WTC11 (cell line): ENCODE measurements around the gene SPDEF. TPM values are rescaled to one million over a fixed set of nuclear protein-coding genes. Genes with fewer than 3 reads are reported as not detected.

Source experiments
- ATAC-seq: fragments of 200-7000 bp; cut with Tn5 transposase; 2 replicates; pipeline ENCODE4 v1.10.0; 2021; ENCODE audit warnings: mild to moderate bottlenecking, moderate library complexity
- CTCF ChIA-PET: fragments of 300-600 bp; sonication (Branson Sonifier 250); formaldehyde crosslinking; loops from one replicate; lab custom pipeline; 2021; ENCODE audit warnings: antibody characterized with exemption; lab: Charles Lee
- POLR2A ChIA-PET: fragments of 350-600 bp; sonication (Branson Sonifier 250); formaldehyde crosslinking; loops from one replicate; lab custom pipeline; 2021; ENCODE audit warnings: antibody characterized with exemption; lab: Charles Lee
- DNase-seq: peaks from one replicate; pipeline ENCODE4 v3.0.0; 2021; ENCODE audit warnings: low spot score
- H3K27ac Mint-ChIP-seq: 2 replicates; pipeline ENCODE4 v1.8.0; 2021; ENCODE audit warnings: mixed read lengths
- H3K27me3 Mint-ChIP-seq: 2 replicates; pipeline ENCODE4 v1.8.0; 2021; ENCODE audit warnings: low read depth, mild to moderate bottlenecking, moderate library complexity, mixed read lengths
- H3K36me3 Mint-ChIP-seq: 2 replicates; pipeline ENCODE4 v1.8.0; 2021; ENCODE audit warnings: mixed read lengths
- H3K4me1 Mint-ChIP-seq: 2 replicates; pipeline ENCODE4 v1.8.0; 2022; ENCODE audit warnings: mixed read lengths
- H3K4me3 Mint-ChIP-seq: 2 replicates; pipeline ENCODE4 v1.8.0; 2021; ENCODE audit warnings: mild to moderate bottlenecking, moderate library complexity, mixed read lengths
- H3K9me3 Mint-ChIP-seq: 2 replicates; pipeline ENCODE4 v1.8.0; 2021; ENCODE audit warnings: mixed read lengths
- ARID4B ChIP-seq: sonication (generic); formaldehyde crosslinking; IDR thresholded peaks from 2 replicates; pipeline ENCODE4 v1.8.0; 2023; ENCODE audit warnings: missing genetic modification reagents, mild to moderate bottlenecking, borderline replicate concordance
- ATF3 ChIP-seq: sonication (generic); formaldehyde crosslinking; conservative IDR thresholded peaks from 2 replicates; pipeline ENCODE4 v1.8.1; 2022; ENCODE audit warnings: mild to moderate bottlenecking, missing genetic modification reagents
- ATF6 ChIP-seq: sonication (generic); formaldehyde crosslinking; IDR thresholded peaks from 2 replicates; pipeline ENCODE4 v1.8.1; 2023; ENCODE audit warnings: mild to moderate bottlenecking, missing genetic modification reagents
- FOXP4 ChIP-seq: sonication (generic); formaldehyde crosslinking; IDR thresholded peaks from 2 replicates; pipeline ENCODE4 v1.8.0; 2022; ENCODE audit warnings: mild to moderate bottlenecking, missing genetic modification reagents
- HMGA2 ChIP-seq: fragments of 250-450 bp; sonication (Bioruptor Pico); IDR thresholded peaks from 2 replicates; pipeline ENCODE4 v1.4.0; 2021; ENCODE audit warnings: mild to moderate bottlenecking, moderate library complexity
- HMGXB4 ChIP-seq: sonication (generic); formaldehyde crosslinking; IDR thresholded peaks from 2 replicates; pipeline ENCODE4 v1.8.1; 2023; ENCODE audit warnings: mild to moderate bottlenecking, moderate library complexity, missing genetic modification reagents
- KAT7 ChIP-seq: sonication (generic); formaldehyde crosslinking; IDR thresholded peaks from 2 replicates; pipeline ENCODE4 v1.8.1; 2023; ENCODE audit warnings: missing genetic modification reagents, mild to moderate bottlenecking, borderline replicate concordance
- NR1H2 ChIP-seq: sonication (generic); formaldehyde crosslinking; IDR thresholded peaks from 2 replicates; pipeline ENCODE4 v1.9.0; 2021; ENCODE audit warnings: mild to moderate bottlenecking, moderate library complexity, missing genetic modification reagents
- NR2C2 ChIP-seq: sonication (generic); formaldehyde crosslinking; IDR thresholded peaks from 2 replicates; pipeline ENCODE4 v1.8.0; 2022; ENCODE audit warnings: mild to moderate bottlenecking, missing genetic modification reagents
- OVOL2 ChIP-seq: fragments of 250-450 bp; sonication (Bioruptor Pico); IDR thresholded peaks from 2 replicates; pipeline ENCODE4 v1.9.0; 2021; ENCODE audit warnings: mild to moderate bottlenecking, borderline replicate concordance
- RORB ChIP-seq: fragments of 250-450 bp; sonication (Bioruptor Pico); IDR thresholded peaks from 2 replicates; pipeline ENCODE4 v1.9.0; 2021; ENCODE audit warnings: mild to moderate bottlenecking
- TEAD4 ChIP-seq: sonication (generic); formaldehyde crosslinking; IDR thresholded peaks from 2 replicates; pipeline ENCODE4 v1.8.0; 2022; ENCODE audit warnings: mild to moderate bottlenecking, missing genetic modification reagents
- ZNF671 ChIP-seq: fragments of 250-450 bp; sonication (Bioruptor Pico); IDR thresholded peaks from 2 replicates; pipeline ENCODE4 v1.8.0; 2021; ENCODE audit warnings: mild to moderate bottlenecking
- ZSCAN18 ChIP-seq: fragments of 250-450 bp; sonication (Bioruptor Pico); IDR thresholded peaks from 2 replicates; pipeline ENCODE4 v2.1.2; 2022; ENCODE audit warnings: mild to moderate bottlenecking, moderate library complexity
- total RNA-seq: library from RNA; stranded (reverse); gene quantifications from 3 replicates; pipeline ENCODE4 v1.2.3, GENCODE V29; 2021
- TF ChIP-seq, protein P1 (sequence below): sonication (generic); formaldehyde crosslinking; IDR thresholded peaks from 2 replicates; pipeline ENCODE4 v1.8.1; 2022; ENCODE audit warnings: low read depth, mild to moderate bottlenecking, moderate library complexity, missing genetic modification reagents, borderline replicate concordance

The SPDEF gene
- total RNA-seq, 1 experiment from 2014 or later: 0.72 TPM

- DNase-seq: peak; percentile 8
- CTCF ChIA-PET: interaction anchor here (1.5 kb wide), 1 partner anchor 62 kb away, joined by 6 read pairs; no protein-coding TSS in a partner anchor
- POLR2A ChIA-PET: no interaction called here
- Mint-ChIP-seq H3K9me3 (no peaks in the 10 kb centered on the region), H3K27ac (no peak overlapping the region), H3K27me3 (no peaks in the 10 kb centered on the region; the same call in 1 of the 2 replicates), H3K4me1 (peaks cover 7% of the 10 kb centered on the region), H3K36me3 (no peaks in the 10 kb centered on the region), H3K4me3 (no peak overlapping the region)
- no peak for ATAC-seq
- TF ChIP-seq ARID4B (CRISPR knock-in tag) (no peak), KAT7 (CRISPR knock-in tag) (no peak), ZSCAN18 (CRISPR knock-in tag) (no peak), FOXP4 (CRISPR knock-in tag) (no peak), NR1H2 (no peak), HMGXB4 (CRISPR knock-in tag) (no peak), RORB (no peak), OVOL2 (CRISPR knock-in tag) (no peak), TEAD4 (no peak), ZNF671 (CRISPR knock-in tag) (no peak), ATF6 (CRISPR knock-in tag) (no peak), ATF3 (no peak), HMGA2 (CRISPR knock-in tag) (no peak), NR2C2 (CRISPR knock-in tag) (no peak)
- TF ChIP-seq, protein P1, sequence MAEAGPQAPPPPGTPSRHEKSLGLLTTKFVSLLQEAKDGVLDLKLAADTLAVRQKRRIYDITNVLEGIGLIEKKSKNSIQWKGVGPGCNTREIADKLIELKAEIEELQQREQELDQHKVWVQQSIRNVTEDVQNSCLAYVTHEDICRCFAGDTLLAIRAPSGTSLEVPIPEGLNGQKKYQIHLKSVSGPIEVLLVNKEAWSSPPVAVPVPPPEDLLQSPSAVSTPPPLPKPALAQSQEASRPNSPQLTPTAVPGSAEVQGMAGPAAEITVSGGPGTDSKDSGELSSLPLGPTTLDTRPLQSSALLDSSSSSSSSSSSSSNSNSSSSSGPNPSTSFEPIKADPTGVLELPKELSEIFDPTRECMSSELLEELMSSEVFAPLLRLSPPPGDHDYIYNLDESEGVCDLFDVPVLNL (CRISPR knock-in tag): no peak
Measured at GRCh38 chr6:34521463-34522285, 34.5 kb downstream of the SPDEF start.
